ENCODE data around the gene ARMC3.

- TF ChIP-seq CTCF (IDR thresholded peaks at IDR 0.05) (no peak), POLR2A (IDR thresholded peaks at IDR 0.05) (no peak)
Measured at GRCh38 chr10:23063973-23064812, 136.3 kb downstream of the ARMC3 start.

Measured in esophagus squamous epithelium (tissue), 4 donors.